HG02981 (cell line): ENCODE data around the gene IMMP2L.

Experiments used
- ATAC-seq: cut with Tn5 transposase; IDR thresholded peaks from one replicate; pipeline ENCODE4 v1.9.1; 2021; ENCODE audit warnings: mild to moderate bottlenecking, moderate library complexity; ENCODE audit not compliant: unreplicated experiment

Gene IMMP2L

GRCh38 chr7:110842796-110843195 lies 719.5 kb downstream of the IMMP2L start:
- no peak for ATAC-seq

DNA sequence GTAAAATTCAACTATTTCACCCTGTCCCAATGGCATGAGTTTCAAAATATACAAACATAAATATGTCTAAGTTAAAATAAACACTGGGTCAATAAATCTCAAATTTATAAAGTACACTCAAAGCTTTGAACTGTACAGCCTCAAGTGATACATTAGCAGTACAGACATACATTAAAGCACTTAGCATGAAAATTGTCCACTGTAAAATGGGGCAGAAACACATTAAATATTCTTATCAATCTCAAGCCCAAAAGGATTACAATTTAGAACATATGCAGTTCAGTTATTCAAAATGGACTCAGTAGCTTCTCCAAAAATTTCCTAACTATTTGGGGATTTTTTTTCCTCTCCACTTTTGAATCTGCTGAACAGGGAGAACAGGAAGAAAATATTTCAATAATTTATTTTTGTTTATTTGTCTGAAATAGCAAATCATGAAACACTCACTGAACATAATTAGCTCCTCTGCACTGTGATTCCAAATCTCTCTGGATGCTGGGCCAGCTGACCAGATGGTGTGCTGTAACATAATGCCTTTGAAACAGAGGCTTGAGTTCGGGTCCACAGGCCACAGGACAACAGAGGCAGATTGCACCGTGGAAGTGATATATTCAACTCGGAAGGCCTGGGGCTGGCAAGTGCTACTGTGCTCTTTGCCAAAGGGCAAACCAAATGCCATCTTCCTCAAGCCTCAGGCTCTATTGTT lies 720.3 kb downstream of the IMMP2L start:
- ATAC-seq: no peak

- no peak for ATAC-seq
Measured at GRCh38 chr7:110839866-110840265, 722.4 kb downstream of the IMMP2L start.

DNA sequence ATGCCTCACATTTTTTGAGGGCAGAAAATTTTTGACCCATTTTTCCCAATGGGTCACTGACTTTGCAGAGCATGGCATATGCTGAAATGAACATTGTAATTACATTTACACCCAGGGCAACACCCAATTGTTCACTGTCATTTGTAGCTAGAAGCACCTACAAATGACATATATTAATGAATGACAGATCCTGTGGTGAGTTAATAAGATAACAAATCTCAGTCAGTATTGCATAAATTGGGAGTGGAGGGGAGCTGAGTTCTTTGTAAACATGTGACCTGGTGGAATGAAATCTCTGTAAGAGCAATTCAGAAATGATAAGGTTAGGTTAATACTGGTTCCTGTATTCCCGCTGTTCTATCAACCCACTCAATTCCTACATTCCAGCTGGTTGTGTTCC lies 726.4 kb downstream of the IMMP2L start:
- no peak for ATAC-seq

DNA sequence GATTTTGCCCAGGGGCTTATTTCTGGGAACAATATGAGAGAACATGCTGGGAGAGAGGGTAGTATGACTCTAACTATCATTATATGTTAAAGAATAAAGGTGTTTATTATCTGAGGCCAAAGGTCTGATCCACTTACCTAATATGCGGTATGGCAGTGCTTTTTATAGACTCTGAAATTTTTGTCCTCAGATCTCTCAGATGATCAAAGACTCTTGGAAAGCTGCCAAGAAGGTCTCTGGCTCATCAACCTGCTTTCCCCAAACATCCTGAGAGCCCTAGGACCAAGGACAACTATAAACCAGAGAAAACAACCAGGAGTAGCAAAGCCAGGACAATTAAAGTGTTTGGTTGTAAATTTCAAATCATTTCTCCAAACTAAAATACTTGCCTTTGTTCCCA lies 727.1 kb downstream of the IMMP2L start:
- ATAC-seq: no peak

- no peak for ATAC-seq
Measured at GRCh38 chr7:110831419-110831818, 730.9 kb downstream of the IMMP2L start.

DNA sequence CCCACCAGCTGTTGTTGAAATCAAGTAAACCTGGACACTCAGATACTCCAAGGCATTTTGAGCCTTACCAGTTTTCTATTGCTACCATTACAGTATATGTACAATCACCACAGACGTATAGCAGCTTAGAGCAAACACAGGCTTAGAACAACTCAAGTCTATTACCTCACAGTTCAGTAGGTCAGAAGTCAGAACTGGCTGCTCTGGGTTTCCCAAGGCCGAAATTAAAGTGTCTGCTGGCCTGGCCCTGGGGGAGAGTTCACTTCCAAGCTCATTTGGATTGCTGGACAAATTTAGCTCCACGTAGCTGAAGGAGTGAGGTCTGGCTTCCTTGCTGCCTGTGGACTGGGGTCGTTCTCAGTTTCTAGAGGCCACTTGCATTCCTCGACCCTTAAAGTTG lies 731.5 kb downstream of the IMMP2L start:
- no peak for ATAC-seq

DNA sequence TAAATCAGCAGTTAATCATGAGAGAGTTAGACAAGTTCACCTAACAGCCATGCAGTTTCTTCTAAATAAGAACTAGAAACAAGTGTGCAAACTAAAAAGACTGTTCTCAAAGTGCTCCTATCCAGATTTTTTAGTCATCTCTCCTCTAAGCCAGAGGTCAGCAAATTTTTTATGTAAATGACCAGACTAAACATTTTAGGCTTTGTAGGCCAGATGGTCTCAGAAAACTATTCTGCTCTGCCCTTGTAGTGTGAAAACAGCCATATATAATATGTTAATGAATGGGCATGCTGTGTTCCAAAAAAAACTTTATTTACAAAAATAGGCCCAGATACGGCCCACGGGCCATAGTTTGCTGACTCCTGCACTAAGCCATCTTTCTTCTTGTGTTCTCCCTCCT lies 734.4 kb downstream of the IMMP2L start:
- no peak for ATAC-seq

DNA sequence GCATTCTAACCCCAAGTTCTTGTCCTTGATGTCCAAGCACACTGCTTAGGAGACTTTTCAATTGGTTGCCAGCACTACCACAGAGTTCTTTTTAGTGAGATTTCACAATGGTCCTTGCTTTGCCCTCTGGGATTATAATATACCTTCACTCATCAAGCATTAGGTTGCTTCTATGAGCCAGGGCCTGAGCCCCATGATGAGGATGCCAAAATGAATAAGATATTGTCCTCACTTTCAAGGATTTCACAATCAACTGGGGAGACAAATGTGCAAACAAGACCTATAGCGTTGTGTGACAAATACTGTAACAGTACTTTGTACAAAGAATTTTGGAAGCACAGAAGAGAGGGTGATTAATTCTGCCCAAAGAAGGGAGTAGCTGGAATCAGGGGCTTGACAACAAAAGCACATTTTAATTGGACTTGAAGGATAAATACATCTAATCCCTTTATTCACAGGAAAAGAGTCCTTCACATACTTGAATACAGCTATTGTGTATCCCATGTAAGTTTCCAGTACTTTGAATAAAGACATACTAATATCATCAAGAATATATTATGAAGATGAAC lies 734.9 kb downstream of the IMMP2L start:
- no peak for ATAC-seq

GRCh38 chr7:110813986-110814385 lies 748.3 kb downstream of the IMMP2L start:
- ATAC-seq: no peak

DNA sequence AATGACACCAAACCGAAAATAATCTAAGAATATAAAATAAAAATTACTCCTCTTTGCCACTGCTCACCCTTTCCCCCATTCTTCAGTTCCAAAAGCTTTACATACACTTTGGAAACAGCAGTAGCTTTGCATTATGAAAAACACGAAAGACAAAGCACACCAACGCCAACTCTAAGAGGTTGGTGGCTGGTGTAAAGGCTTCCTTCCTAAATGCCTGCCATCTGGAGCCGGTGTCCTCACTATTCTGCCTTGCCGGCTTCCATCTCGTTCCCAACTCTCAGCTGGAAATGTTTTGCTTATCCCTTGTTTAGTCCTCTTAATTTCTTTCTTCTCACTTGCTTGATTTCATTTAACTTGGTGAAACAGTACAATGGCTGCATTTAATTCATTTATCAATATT lies 752.5 kb downstream of the IMMP2L start:
- no peak for ATAC-seq

DNA sequence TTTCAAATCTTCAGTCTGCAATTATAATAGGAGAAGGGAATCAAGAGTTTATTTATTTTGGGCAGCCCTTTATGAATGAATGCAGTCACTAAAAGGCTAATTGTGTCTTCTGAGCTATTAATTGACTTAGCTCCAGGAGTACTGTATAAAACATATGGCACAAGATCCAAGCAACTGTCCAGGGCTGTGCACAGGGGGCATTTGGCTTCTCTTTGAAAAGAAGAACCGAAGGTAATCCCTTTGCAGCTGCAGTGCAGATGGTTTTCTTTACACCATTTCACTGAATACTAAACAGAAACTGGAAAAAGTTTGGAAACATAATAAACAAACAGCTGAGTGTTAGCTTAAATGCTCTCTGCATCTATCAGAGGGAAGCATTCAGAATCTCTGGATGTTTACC lies 753.9 kb downstream of the IMMP2L start:
- no peak for ATAC-seq

DNA sequence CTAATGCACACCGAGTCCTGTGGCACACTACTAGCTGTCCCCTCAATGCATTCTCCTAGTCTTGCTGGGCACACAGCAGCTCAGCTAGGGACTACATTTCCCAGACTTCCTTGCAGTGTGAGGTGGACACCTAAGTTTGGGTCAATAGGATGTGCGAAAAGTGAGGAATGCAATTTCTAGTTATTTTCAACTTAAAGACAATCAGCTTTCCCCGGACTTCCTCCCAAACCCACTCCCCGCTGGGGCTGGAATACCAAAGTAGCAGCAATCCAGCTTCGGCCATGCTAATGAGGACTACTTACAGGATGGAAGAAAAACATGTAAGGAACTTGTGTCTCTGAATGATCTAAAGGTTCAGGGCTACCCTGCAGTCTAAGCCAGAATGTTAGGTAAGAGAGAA lies 757.8 kb downstream of the IMMP2L start:
- no peak for ATAC-seq

DNA sequence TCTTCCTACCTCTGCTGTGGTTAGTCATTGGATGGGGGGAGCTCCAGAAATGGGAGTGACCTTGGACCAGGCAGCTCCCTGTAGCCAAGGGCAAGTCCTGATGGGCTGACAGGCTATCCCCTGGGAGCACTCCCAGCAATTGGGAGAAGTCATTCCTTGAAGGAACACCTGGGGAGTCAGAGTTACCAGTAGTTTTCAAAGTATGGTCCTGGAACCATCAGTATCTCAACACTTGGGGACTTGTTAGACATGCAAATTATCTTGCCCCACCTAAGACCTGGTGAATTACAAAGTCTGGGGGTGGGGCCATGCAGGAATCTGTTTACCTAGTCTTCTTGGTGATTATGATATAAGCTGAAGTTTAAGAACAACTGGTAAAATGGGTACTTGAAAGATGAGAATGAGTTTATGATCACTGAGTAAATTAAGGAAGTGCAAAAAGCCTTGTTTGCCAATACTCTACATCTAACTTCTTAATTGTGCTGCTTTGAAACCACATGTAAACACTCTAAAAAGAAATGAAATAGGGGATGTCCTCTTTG lies 758.6 kb downstream of the IMMP2L start:
- ATAC-seq: no peak

DNA sequence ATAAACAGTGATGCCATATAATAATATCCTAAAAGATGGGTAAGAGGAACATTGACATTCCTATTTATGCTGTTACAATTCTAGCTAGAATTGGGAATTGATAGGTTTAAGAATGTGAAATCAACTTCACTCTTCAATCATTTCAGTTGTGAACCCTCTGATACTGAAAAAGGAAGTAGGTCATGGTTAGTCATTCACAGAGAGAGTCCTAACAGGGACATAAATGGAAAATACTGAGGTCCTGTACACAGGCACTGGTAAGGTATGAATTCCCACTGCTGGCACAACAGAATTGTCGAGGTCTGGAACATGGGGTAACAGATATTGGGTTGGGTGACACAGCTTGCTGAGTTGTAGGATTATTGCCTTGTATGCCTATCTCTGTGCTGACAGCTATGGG lies 760.8 kb downstream of the IMMP2L start:
- peak; percentile 78 for ATAC-seq

DNA sequence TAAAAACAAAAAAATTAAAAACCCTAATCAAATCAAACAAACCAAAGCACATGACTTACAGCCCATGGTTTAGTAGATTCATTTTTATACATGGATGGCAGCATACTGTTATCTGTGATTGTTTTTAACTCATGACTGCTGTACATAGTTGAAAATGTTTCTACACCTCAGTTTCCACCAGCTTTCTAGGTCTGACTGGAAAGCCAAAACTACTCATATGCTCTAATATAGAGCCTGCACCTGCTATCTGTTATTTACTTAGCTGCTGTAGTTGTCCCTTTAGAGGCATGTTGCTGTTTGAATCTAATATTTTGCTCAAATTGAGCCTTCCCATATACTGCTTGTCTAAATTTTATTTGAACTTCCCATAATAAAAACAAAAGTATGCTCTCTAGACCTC lies 761.3 kb downstream of the IMMP2L start:
- ATAC-seq: peak; percentile 59

- ATAC-seq: no peak
Measured at GRCh38 chr7:110797656-110798055, 764.6 kb downstream of the IMMP2L start.

GRCh38 chr7:110790992-110791391 lies 771.3 kb downstream of the IMMP2L start:
- ATAC-seq: no peak

GRCh38 chr7:110786328-110786965 lies 775.8 kb downstream of the IMMP2L start:
- ATAC-seq: no peak

GRCh38 chr7:110784749-110785148 lies 777.5 kb downstream of the IMMP2L start:
- no peak for ATAC-seq

GRCh38 chr7:110780712-110781111 lies 781.6 kb downstream of the IMMP2L start:
- no peak for ATAC-seq

DNA sequence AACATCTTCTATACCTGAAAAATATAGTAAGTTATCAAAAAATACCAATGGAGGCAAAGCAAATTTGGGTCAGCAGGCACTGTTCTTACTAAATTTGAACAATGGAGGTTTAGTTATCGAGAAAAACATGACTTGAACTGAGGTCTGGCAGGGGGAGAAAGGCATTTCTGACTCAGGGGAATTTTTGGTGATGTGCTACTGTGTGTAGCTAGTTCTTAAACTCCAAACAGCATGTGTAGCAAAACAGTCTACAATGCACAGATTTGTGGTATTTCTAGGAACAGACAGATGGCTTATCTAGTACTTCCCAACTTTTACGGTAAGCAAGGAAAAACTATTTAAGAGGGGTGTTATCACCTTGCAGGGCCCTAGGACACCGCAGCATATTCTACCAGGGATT lies 783.0 kb downstream of the IMMP2L start:
- no peak for ATAC-seq
